WTC11 (cell line): ENCODE results near the gene MPEG1. TPM values are rescaled to one million over a fixed set of nuclear protein-coding genes. Genes with fewer than 3 reads are reported as not detected.

Experiments
- ATAC-seq: fragments of 200-7000 bp; cut with Tn5 transposase; 2 replicates; pipeline ENCODE4 v1.10.0; 2021; ENCODE audit warnings: mild to moderate bottlenecking, moderate library complexity
- CTCF ChIA-PET: fragments of 300-600 bp; sonication (Branson Sonifier 250); formaldehyde crosslinking; loops from one replicate; lab custom pipeline; 2021; ENCODE audit warnings: antibody characterized with exemption; lab: Charles Lee
- POLR2A ChIA-PET: fragments of 350-600 bp; sonication (Branson Sonifier 250); formaldehyde crosslinking; loops from one replicate; lab custom pipeline; 2021; ENCODE audit warnings: antibody characterized with exemption; lab: Charles Lee
- DNase-seq: peaks from one replicate; pipeline ENCODE4 v3.0.0; 2021; ENCODE audit warnings: low spot score
- H3K27ac Mint-ChIP-seq: 2 replicates; pipeline ENCODE4 v1.8.0; 2021; ENCODE audit warnings: mixed read lengths
- H3K27me3 Mint-ChIP-seq: 2 replicates; pipeline ENCODE4 v1.8.0; 2021; ENCODE audit warnings: low read depth, mild to moderate bottlenecking, moderate library complexity, mixed read lengths
- H3K36me3 Mint-ChIP-seq: 2 replicates; pipeline ENCODE4 v1.8.0; 2021; ENCODE audit warnings: mixed read lengths
- H3K4me1 Mint-ChIP-seq: 2 replicates; pipeline ENCODE4 v1.8.0; 2022; ENCODE audit warnings: mixed read lengths
- H3K4me3 Mint-ChIP-seq: 2 replicates; pipeline ENCODE4 v1.8.0; 2021; ENCODE audit warnings: mild to moderate bottlenecking, moderate library complexity, mixed read lengths
- H3K9me3 Mint-ChIP-seq: 2 replicates; pipeline ENCODE4 v1.8.0; 2021; ENCODE audit warnings: mixed read lengths
- CREB1 ChIP-seq: sonication (generic); formaldehyde crosslinking; IDR thresholded peaks from 2 replicates; pipeline ENCODE4 v1.8.0; 2023; ENCODE audit warnings: mild to moderate bottlenecking, missing genetic modification reagents
- GABPB1 ChIP-seq: sonication (generic); formaldehyde crosslinking; IDR thresholded peaks from 2 replicates; pipeline ENCODE4 v1.8.1; 2023; ENCODE audit warnings: mild to moderate bottlenecking, missing genetic modification reagents
- GRHL2 ChIP-seq: fragments of 250-450 bp; sonication (Bioruptor Pico); IDR thresholded peaks from 2 replicates; pipeline ENCODE4 v1.8.0; 2022; ENCODE audit warnings: mild to moderate bottlenecking, moderate library complexity; ENCODE audit not compliant: insufficient replicate concordance, severe bottlenecking
- JUN ChIP-seq: sonication (generic); formaldehyde crosslinking; IDR thresholded peaks from 2 replicates; pipeline ENCODE4 v1.8.0; 2023; ENCODE audit warnings: mild to moderate bottlenecking, missing genetic modification reagents
- NFATC4 ChIP-seq: fragments of 250-450 bp; sonication (Bioruptor Pico); IDR thresholded peaks from 2 replicates; pipeline ENCODE4 v1.9.0; 2021; ENCODE audit warnings: mild to moderate bottlenecking
- NFYB ChIP-seq: sonication (generic); formaldehyde crosslinking; conservative IDR thresholded peaks from 2 replicates; pipeline ENCODE4 v1.8.0; 2022; ENCODE audit warnings: low read depth, missing genetic modification reagents
- SP1 ChIP-seq: sonication (generic); formaldehyde crosslinking; conservative IDR thresholded peaks from 2 replicates; pipeline ENCODE4 v1.8.1; 2022; ENCODE audit warnings: missing genetic modification reagents
- ZNF121 ChIP-seq: sonication (generic); formaldehyde crosslinking; IDR thresholded peaks from 2 replicates; pipeline ENCODE4 v1.8.0; 2023; ENCODE audit warnings: missing genetic modification reagents
- ZNF138 ChIP-seq: sonication (generic); formaldehyde crosslinking; conservative IDR thresholded peaks from 2 replicates; pipeline ENCODE4 v1.8.1; 2022; ENCODE audit warnings: mild to moderate bottlenecking, moderate library complexity, missing genetic modification reagents
- total RNA-seq: library from RNA; stranded (reverse); gene quantifications from 3 replicates; pipeline ENCODE4 v1.2.3, GENCODE V29; 2021
- TF ChIP-seq, protein P1 (sequence below): fragments of 250-450 bp; sonication (Bioruptor Pico); IDR thresholded peaks from 2 replicates; pipeline ENCODE4 v1.9.0; 2021; ENCODE audit warnings: mild to moderate bottlenecking, borderline replicate concordance
- TF ChIP-seq, protein P2 (sequence below): sonication (generic); formaldehyde crosslinking; IDR thresholded peaks from 2 replicates; pipeline ENCODE4 v1.8.1; 2023; ENCODE audit warnings: mild to moderate bottlenecking, missing genetic modification reagents
- TF ChIP-seq, protein P3 (sequence below): fragments of 250-450 bp; sonication (Bioruptor Pico); IDR thresholded peaks from 2 replicates; pipeline ENCODE4 v1.8.0; 2021; ENCODE audit warnings: mild to moderate bottlenecking
- TF ChIP-seq, protein P4 (sequence below): sonication (generic); formaldehyde crosslinking; IDR thresholded peaks from 2 replicates; pipeline ENCODE4 v1.8.1; 2023; ENCODE audit warnings: mild to moderate bottlenecking, missing genetic modification reagents
- TF ChIP-seq, protein P5 (sequence below): fragments of 250-450 bp; sonication (Bioruptor Pico); IDR thresholded peaks from 2 replicates; pipeline ENCODE4 v1.9.0; 2021; ENCODE audit warnings: moderate library complexity, mild to moderate bottlenecking, inconsistent platforms, borderline replicate concordance

MPEG1 gene
- total RNA-seq, 1 experiment from 2014 or later: 0.09 TPM

DNA sequence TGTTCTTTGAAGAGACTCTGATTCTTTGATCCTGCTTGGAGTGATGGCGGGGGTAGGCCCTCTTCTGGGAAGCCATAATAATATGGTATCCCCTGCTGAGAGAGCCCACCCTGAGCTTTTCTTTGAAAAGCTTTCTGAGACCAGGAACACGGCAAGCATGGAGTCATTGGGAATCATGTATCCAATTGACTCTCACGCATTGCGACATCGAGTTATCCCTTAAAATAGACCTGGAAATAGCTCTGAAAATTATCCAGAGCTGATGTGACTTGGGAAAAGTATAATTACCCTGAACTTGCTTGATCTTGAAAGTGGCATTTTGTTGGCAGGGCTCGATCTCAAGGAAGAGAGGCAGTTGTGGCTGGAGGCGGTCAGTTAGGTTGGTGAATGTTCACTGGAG lies 36.8 kb upstream of the MPEG1 start (continued):
- TF ChIP-seq, protein P1, sequence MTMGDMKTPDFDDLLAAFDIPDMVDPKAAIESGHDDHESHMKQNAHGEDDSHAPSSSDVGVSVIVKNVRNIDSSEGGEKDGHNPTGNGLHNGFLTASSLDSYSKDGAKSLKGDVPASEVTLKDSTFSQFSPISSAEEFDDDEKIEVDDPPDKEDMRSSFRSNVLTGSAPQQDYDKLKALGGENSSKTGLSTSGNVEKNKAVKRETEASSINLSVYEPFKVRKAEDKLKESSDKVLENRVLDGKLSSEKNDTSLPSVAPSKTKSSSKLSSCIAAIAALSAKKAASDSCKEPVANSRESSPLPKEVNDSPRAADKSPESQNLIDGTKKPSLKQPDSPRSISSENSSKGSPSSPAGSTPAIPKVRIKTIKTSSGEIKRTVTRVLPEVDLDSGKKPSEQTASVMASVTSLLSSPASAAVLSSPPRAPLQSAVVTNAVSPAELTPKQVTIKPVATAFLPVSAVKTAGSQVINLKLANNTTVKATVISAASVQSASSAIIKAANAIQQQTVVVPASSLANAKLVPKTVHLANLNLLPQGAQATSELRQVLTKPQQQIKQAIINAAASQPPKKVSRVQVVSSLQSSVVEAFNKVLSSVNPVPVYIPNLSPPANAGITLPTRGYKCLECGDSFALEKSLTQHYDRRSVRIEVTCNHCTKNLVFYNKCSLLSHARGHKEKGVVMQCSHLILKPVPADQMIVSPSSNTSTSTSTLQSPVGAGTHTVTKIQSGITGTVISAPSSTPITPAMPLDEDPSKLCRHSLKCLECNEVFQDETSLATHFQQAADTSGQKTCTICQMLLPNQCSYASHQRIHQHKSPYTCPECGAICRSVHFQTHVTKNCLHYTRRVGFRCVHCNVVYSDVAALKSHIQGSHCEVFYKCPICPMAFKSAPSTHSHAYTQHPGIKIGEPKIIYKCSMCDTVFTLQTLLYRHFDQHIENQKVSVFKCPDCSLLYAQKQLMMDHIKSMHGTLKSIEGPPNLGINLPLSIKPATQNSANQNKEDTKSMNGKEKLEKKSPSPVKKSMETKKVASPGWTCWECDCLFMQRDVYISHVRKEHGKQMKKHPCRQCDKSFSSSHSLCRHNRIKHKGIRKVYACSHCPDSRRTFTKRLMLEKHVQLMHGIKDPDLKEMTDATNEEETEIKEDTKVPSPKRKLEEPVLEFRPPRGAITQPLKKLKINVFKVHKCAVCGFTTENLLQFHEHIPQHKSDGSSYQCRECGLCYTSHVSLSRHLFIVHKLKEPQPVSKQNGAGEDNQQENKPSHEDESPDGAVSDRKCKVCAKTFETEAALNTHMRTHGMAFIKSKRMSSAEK (CRISPR knock-in tag): no peak
- TF ChIP-seq JUN (CRISPR knock-in tag): no peak

DNA sequence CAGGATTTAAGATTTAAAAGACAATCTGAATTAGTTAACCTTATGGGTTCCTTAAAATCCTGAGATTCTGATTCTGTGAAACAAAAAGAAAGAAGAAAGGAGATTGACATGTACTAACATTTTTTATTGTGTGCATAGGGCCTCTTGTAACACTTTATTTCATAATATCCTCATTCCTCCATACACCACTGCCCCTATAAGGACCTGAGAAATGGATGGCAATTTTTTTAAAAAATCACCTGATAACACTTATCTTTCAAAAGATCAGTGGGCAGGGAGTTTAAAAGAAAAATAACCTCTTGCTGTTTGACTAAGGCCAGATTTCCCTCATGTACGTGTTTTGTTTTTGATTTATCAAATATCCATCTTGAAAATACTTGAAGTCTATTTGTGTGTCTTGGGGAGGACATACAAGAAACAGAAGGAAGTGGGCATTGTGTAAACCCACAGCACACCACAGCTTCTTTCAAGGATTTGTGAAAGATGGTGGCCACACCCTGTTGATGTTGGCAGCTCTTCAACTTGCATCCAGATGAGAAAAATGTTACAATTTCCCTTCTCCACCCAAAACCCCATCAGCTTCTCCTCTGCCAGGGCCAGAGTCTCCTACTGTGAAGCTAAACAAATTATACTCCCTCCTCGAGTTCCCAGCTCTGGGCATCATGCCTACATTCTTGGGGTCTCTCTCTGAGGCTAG lies 35.0 kb upstream of the MPEG1 start:
- no peak for DNase-seq
- no peak for ATAC-seq
- Mint-ChIP-seq H3K27me3 (peaks cover 3% of the 10 kb centered on the region; the same call in 1 of the 2 replicates), H3K4me1 (peaks cover 7% of the 10 kb centered on the region), H3K9me3 (peaks cover 51% of the 10 kb centered on the region), H3K36me3 (0 out of 2 replicates have a peak, but pooled peaks cover 8% of the 10 kb centered on the region), H3K27ac (no peak overlapping the region), H3K4me3 (no peak overlapping the region)
- ChIA-PET POLR2A (no interaction called here), CTCF (interaction anchor here (1.2 kb wide), 1 partner anchor 16 kb away, joined by 4 read pairs; no protein-coding TSS in a partner anchor)
- TF ChIP-seq, protein P2, sequence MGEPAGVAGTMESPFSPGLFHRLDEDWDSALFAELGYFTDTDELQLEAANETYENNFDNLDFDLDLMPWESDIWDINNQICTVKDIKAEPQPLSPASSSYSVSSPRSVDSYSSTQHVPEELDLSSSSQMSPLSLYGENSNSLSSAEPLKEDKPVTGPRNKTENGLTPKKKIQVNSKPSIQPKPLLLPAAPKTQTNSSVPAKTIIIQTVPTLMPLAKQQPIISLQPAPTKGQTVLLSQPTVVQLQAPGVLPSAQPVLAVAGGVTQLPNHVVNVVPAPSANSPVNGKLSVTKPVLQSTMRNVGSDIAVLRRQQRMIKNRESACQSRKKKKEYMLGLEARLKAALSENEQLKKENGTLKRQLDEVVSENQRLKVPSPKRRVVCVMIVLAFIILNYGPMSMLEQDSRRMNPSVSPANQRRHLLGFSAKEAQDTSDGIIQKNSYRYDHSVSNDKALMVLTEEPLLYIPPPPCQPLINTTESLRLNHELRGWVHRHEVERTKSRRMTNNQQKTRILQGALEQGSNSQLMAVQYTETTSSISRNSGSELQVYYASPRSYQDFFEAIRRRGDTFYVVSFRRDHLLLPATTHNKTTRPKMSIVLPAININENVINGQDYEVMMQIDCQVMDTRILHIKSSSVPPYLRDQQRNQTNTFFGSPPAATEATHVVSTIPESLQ (CRISPR knock-in tag): no peak
- TF ChIP-seq CREB1 (CRISPR knock-in tag) (no peak), ZNF121 (no peak), SP1 (CRISPR knock-in tag) (no peak)

DNA sequence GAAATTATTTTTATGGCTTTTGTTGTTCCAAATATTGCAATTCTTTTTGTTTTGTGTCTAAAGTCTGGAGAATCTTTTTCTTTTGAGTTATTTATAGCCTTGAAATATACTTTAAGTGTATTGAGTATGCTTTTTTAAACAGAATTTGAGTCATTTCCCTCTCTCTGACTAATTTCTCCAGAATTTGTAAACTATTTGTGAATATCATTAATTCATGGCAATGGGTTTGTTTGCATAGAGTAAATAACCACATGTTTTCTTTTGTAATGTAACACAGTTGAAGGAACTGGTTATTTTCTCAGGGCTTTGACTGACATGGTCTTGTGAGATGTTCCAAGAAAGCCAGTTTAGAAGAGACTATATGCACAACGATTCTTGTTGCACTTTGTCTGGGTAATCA lies 30.9 kb upstream of the MPEG1 start:
- TF ChIP-seq, protein P3, sequence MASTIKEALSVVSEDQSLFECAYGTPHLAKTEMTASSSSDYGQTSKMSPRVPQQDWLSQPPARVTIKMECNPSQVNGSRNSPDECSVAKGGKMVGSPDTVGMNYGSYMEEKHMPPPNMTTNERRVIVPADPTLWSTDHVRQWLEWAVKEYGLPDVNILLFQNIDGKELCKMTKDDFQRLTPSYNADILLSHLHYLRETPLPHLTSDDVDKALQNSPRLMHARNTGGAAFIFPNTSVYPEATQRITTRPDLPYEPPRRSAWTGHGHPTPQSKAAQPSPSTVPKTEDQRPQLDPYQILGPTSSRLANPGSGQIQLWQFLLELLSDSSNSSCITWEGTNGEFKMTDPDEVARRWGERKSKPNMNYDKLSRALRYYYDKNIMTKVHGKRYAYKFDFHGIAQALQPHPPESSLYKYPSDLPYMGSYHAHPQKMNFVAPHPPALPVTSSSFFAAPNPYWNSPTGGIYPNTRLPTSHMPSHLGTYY (CRISPR knock-in tag): no peak
- no peak for TF ChIP-seq GRHL2 (CRISPR knock-in tag)
- TF ChIP-seq ZNF138: no peak
- no peak for TF ChIP-seq NFYB (CRISPR knock-in tag)
- TF ChIP-seq, protein P4, sequence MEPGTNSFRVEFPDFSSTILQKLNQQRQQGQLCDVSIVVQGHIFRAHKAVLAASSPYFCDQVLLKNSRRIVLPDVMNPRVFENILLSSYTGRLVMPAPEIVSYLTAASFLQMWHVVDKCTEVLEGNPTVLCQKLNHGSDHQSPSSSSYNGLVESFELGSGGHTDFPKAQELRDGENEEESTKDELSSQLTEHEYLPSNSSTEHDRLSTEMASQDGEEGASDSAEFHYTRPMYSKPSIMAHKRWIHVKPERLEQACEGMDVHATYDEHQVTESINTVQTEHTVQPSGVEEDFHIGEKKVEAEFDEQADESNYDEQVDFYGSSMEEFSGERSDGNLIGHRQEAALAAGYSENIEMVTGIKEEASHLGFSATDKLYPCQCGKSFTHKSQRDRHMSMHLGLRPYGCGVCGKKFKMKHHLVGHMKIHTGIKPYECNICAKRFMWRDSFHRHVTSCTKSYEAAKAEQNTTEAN (CRISPR knock-in tag): no peak
- TF ChIP-seq GABPB1: no peak
- TF ChIP-seq, protein P5, sequence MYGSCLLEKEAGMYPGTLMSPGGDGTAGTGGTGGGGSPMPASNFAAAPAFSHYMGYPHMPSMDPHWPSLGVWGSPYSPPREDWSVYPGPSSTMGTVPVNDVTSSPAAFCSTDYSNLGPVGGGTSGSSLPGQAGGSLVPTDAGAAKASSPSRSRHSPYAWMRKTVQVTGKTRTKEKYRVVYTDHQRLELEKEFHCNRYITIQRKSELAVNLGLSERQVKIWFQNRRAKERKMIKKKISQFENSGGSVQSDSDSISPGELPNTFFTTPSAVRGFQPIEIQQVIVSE (CRISPR knock-in tag): no peak
- TF ChIP-seq NFATC4 (CRISPR knock-in tag): no peak
- H3K4me3 Mint-ChIP-seq: no peak overlapping the region
- peaks cover 8% of the 10 kb centered on the region for H3K27me3 Mint-ChIP-seq
- peaks cover 72% of the 10 kb centered on the region for H3K9me3 Mint-ChIP-seq
- ATAC-seq: no peak
- no peak overlapping the region for H3K27ac Mint-ChIP-seq
- H3K4me1 Mint-ChIP-seq: no peaks in the 10 kb centered on the region
- POLR2A ChIA-PET: no interaction called here
- CTCF ChIA-PET: interaction anchor here (1.5 kb wide), 1 partner anchor 57 kb away, joined by 3 read pairs; no protein-coding TSS in a partner anchor
- peaks cover 38% of the 10 kb centered on the region for H3K36me3 Mint-ChIP-seq
- no peak for DNase-seq
